Mesendoderm (in vitro differentiated cells): ENCODE results near the gene TLE4.

Experiments
- DNase-seq: peaks from one replicate; pipeline ENCODE4 v3.0.0; 2013
- H2AK5ac ChIP-seq: 2 replicates; pipeline ENCODE4 v1.6.1; 2013; ENCODE audit warnings: low read length, inconsistent platforms
- H2BK120ac ChIP-seq: 2 replicates; pipeline ENCODE4 v1.6.1; 2013; ENCODE audit warnings: low read depth, mild to moderate bottlenecking, low read length, moderate library complexity, mixed read lengths
- H2BK15ac ChIP-seq: replicated peaks from 2 replicates; pipeline ENCODE4 v1.6.1; 2013; ENCODE audit warnings: low read depth, mild to moderate bottlenecking, moderate library complexity
- H2BK5ac ChIP-seq: 2 replicates; pipeline ENCODE4 v1.6.1; 2013; ENCODE audit warnings: low read length, inconsistent platforms
- H3K18ac ChIP-seq: 2 replicates; pipeline ENCODE4 v1.6.1; 2013; ENCODE audit warnings: mild to moderate bottlenecking, low read length, mixed read lengths
- H3K23ac ChIP-seq: one replicate; pipeline ENCODE4 v1.6.1; 2013; ENCODE audit warnings: low read length
- H3K27ac ChIP-seq: 2 replicates; pipeline ENCODE4 v1.5.1; 2013; ENCODE audit warnings: low read depth, mild to moderate bottlenecking, inconsistent platforms, low read length, moderate library complexity
- H3K27me3 ChIP-seq: 2 replicates; pipeline ENCODE4 v1.6.1; 2013; ENCODE audit warnings: low read length, control low read depth, mild to moderate bottlenecking, inconsistent platforms; ENCODE audit not compliant: insufficient read depth, poor library complexity
- H3K36me3 ChIP-seq: 2 replicates; pipeline ENCODE4 v1.6.1; 2013; ENCODE audit warnings: low read length, inconsistent platforms; ENCODE audit not compliant: control insufficient read depth, insufficient read depth
- H3K4ac ChIP-seq: one replicate; pipeline ENCODE4 v1.6.1; 2013; ENCODE audit warnings: low read depth, mild to moderate bottlenecking, low read length, moderate library complexity
- H3K4me1 ChIP-seq: 2 replicates; pipeline ENCODE4 v1.6.1; 2013; ENCODE audit warnings: low read depth, low read length, inconsistent platforms; ENCODE audit not compliant: control insufficient read depth
- H3K4me2 ChIP-seq: 2 replicates; pipeline ENCODE4 v1.6.1; 2013; ENCODE audit warnings: low read length
- H3K4me3 ChIP-seq: 2 replicates; pipeline ENCODE4 v1.5.1; 2013; ENCODE audit warnings: mild to moderate bottlenecking, low read length
- H3K56ac ChIP-seq: one replicate; pipeline ENCODE4 v1.6.1; 2013; ENCODE audit warnings: low read length
- H3K79me1 ChIP-seq: 2 replicates; pipeline ENCODE4 v1.6.1; 2013; ENCODE audit warnings: low read length, inconsistent platforms
- H3K79me2 ChIP-seq: 2 replicates; pipeline ENCODE4 v1.6.1; 2013; ENCODE audit warnings: mild to moderate bottlenecking, low read length; ENCODE audit not compliant: control insufficient read depth, insufficient read depth
- H3K9ac ChIP-seq: 2 replicates; pipeline ENCODE4 v1.6.1; 2013; ENCODE audit warnings: low read length, inconsistent platforms
- H4K5ac ChIP-seq: one replicate; pipeline ENCODE4 v1.6.1; 2013; ENCODE audit warnings: low read length
- H4K8ac ChIP-seq: one replicate; pipeline ENCODE4 v1.6.1; 2013; ENCODE audit warnings: low read depth, mild to moderate bottlenecking, control low read depth, low read length, moderate library complexity
- WGBS: extraction: QIAGEN DNeasy Blood & Tissue Kit; methylation state at CpG from one replicate; pipeline ENCODE4 v1.1.7; 2013; ENCODE audit warnings: low lambda C conversion rate, missing lambda C conversion rate; ENCODE audit not compliant: insufficient coverage; ENCODE audit errors: extremely low coverage; 5-methylcytosine and 5-hydroxymethylcytosine counted together

Gene TLE4

DNA sequence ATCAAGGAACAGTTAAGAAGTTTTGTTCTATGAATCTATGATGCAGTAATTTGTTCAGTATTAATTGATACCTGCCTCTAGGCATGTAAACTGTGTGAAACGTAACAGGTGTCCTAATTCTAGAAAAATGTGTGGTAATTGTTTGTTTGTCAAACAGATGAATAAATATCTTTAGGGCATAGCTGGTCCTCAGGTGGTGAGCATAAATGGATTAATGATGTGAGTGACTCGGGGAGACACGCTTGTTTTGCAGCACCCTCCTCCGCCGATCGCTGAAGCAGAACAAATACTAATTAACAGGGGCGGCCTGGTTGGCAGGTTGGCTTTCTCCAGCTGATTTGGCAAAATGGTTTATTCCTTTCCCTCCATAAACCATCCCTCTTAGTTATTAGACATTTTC lies 88.8 kb downstream of the TLE4 start:
- no peak overlapping the region for H3K18ac ChIP-seq
- H3K4me1 ChIP-seq = peaks cover 3% of the 10 kb centered on the region
- WGBS = no CpG with 5 or more reads among the region's 7 CpGs
- no peak overlapping the region for H3K4me2 ChIP-seq
- H3K79me2 ChIP-seq = no peaks in the 10 kb centered on the region
- H3K79me1 ChIP-seq = no peaks in the 10 kb centered on the region
- H3K27ac ChIP-seq = no peak overlapping the region
- no peak overlapping the region for H3K23ac ChIP-seq
- no peaks in the 10 kb centered on the region for H3K27me3 ChIP-seq
- H3K4me3 ChIP-seq = no peak overlapping the region
- no peak overlapping the region for H2BK5ac ChIP-seq
- no peak overlapping the region for H3K9ac ChIP-seq
- no peak overlapping the region for H4K8ac ChIP-seq
- no peak overlapping the region for H2AK5ac ChIP-seq
- H4K5ac ChIP-seq = no peak overlapping the region
- H2BK120ac ChIP-seq = no peak overlapping the region
- no peak overlapping the region for H2BK15ac ChIP-seq
- no peak for DNase-seq
- H3K4ac ChIP-seq = no peak overlapping the region
- H3K56ac ChIP-seq = no peak overlapping the region
- H3K36me3 ChIP-seq = no peaks in the 10 kb centered on the region

DNA sequence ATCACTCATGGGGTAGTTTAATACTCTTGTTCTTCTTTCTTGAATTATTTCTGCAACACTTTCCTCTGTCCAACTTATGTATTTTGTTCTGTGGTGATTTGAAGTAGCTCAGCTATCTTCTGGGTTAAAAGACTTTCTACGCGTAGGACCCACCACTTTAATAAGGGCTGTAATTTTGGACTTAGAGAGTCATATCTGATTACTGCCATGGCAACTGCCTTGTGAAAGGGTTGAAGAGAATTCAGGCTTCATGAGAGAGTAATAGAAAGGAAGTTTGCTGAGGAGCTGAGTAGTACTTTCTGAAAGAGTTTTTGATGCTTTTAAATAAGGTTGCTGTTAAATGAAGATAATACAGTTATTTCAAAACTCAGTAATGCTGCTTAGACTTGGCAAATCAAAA lies 89.5 kb downstream of the TLE4 start:
- no peak overlapping the region for H3K4me3 ChIP-seq
- H3K36me3 ChIP-seq = no peaks in the 10 kb centered on the region
- no peak overlapping the region for H3K23ac ChIP-seq
- H2BK15ac ChIP-seq = no peak overlapping the region
- H3K4me1 ChIP-seq = peaks cover 3% of the 10 kb centered on the region
- H3K56ac ChIP-seq = no peak overlapping the region
- H2BK120ac ChIP-seq = no peak overlapping the region
- H3K27ac ChIP-seq = no peak overlapping the region
- no peaks in the 10 kb centered on the region for H3K79me2 ChIP-seq
- H2AK5ac ChIP-seq = no peak overlapping the region
- no peaks in the 10 kb centered on the region for H3K27me3 ChIP-seq
- H3K4me2 ChIP-seq = no peak overlapping the region
- H3K9ac ChIP-seq = no peak overlapping the region
- no CpG with 5 or more reads among the region's 2 CpGs for WGBS
- H4K8ac ChIP-seq = no peak overlapping the region
- DNase-seq = no peak
- no peak overlapping the region for H3K18ac ChIP-seq
- no peak overlapping the region for H3K4ac ChIP-seq
- H4K5ac ChIP-seq = no peak overlapping the region
- H2BK5ac ChIP-seq = no peak overlapping the region
- no peaks in the 10 kb centered on the region for H3K79me1 ChIP-seq

DNA sequence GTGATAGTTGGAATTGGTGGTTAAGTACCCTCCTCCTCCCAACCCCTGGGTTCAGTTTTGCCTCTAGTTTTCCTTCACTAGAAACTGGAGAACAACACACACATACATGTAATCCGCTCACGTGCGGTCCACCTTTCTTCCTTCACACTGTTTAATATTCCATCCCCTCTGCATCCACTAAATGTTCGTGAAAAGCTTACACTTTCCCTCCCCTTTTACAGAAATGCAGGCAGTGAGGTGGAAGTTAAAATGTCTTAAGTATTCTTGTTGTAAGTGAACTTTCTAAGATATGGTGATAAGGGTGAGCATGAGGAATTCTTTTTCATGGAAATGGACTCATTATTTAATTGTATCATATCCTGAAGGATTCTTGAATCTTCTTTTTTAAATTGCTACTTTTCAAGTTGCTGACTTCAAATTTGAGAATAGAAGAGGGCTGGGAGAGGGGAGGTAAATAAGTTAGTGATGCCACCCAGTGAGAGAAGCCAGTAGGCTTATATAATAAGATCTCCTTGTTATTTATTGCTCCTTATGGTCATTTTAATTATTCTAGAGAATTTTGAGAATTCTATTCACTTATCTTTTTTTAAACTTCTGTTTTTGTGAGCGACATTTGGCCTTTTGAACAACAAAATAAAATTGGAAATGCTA lies 90.2 kb downstream of the TLE4 start:
- no CpG with 5 or more reads among the region's 5 CpGs for WGBS
- Histone ChIP-seq H2BK15ac (no peak overlapping the region), H3K27me3 (no peaks in the 10 kb centered on the region), H3K27ac (no peak overlapping the region), H3K36me3 (no peaks in the 10 kb centered on the region), H3K79me2 (no peaks in the 10 kb centered on the region), H3K4ac (no peak overlapping the region), H3K79me1 (no peaks in the 10 kb centered on the region), H4K5ac (no peak overlapping the region), H3K56ac (no peak overlapping the region), H2BK5ac (no peak overlapping the region), H3K23ac (no peak overlapping the region), H2AK5ac (no peak overlapping the region), H3K18ac (no peak overlapping the region), H3K4me1 (peaks cover 3% of the 10 kb centered on the region), H3K4me2 (no peak overlapping the region), H3K9ac (no peak overlapping the region), H2BK120ac (no peak overlapping the region), H4K8ac (no peak overlapping the region), H3K4me3 (no peak overlapping the region)
- DNase-seq = peak; percentile 48

DNA sequence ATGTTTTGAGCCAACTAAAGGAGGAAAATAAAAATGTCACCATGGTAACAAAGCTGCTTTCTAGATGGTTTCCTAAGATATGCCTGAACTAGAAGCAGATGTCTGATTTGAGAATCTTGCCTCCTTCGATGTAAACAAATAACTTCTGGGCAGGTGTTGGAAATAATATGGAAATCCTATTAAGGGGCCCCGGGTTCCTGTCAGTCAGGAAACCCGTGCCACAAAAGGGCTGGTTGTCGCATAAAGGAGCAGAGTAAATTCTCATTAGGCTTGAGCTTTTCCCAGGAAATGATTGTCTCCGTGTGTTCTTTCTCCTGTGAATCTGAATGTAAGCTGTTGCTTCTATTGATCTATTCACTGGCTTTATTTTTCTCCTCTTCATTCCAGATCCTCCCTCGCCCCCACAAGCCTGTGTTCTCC lies 90.8 kb downstream of the TLE4 start:
- Histone ChIP-seq H3K36me3 (no peaks in the 10 kb centered on the region), H3K56ac (no peak overlapping the region), H4K5ac (no peak overlapping the region), H3K4me2 (no peak overlapping the region), H3K23ac (no peak overlapping the region), H3K4ac (no peak overlapping the region), H3K27ac (no peak overlapping the region), H3K4me1 (peaks cover 3% of the 10 kb centered on the region), H4K8ac (no peak overlapping the region), H3K79me2 (no peaks in the 10 kb centered on the region), H3K27me3 (no peaks in the 10 kb centered on the region), H2BK120ac (no peak overlapping the region), H3K18ac (peak overlapping the region; percentile 75), H2BK5ac (no peak overlapping the region), H3K79me1 (no peaks in the 10 kb centered on the region), H2BK15ac (no peak overlapping the region), H3K9ac (no peak overlapping the region), H3K4me3 (no peak overlapping the region), H2AK5ac (no peak overlapping the region)
- DNase-seq = peak; percentile 81
- no CpG with 5 or more reads among the region's 6 CpGs for WGBS

DNA sequence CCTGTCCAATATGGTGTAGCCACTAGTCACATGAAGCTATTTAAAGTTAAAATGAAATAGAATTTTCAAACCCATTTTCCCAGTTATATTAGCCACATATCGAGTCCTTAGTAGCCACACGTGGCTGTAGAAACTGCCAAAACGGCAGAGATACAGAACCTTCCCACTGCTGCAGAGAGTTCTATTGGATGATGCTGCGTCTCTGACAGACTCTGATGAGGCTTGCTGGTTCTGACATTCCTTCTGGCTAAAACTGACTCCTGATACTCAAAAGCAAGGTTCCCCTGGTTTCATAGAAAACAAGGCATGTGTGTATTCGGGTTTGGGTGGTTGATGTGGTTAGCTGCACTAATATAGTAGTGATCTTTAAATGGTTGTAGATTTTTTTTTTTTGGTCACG lies 91.5 kb downstream of the TLE4 start:
- no peak overlapping the region for H2AK5ac ChIP-seq
- peaks cover 3% of the 10 kb centered on the region for H3K4me1 ChIP-seq
- DNase-seq = peak; percentile 45
- H3K79me2 ChIP-seq = no peaks in the 10 kb centered on the region
- H3K18ac ChIP-seq = no peak overlapping the region
- no peak overlapping the region for H2BK120ac ChIP-seq
- no peaks in the 10 kb centered on the region for H3K27me3 ChIP-seq
- H3K23ac ChIP-seq = no peak overlapping the region
- H3K4ac ChIP-seq = peak overlapping the region; percentile 36
- no peak overlapping the region for H3K4me2 ChIP-seq
- H4K5ac ChIP-seq = no peak overlapping the region
- H3K36me3 ChIP-seq = no peaks in the 10 kb centered on the region
- H3K79me1 ChIP-seq = no peaks in the 10 kb centered on the region
- no peak overlapping the region for H3K9ac ChIP-seq
- no peak overlapping the region for H2BK5ac ChIP-seq
- H3K27ac ChIP-seq = no peak overlapping the region
- no CpG with 5 or more reads among the region's 6 CpGs for WGBS
- no peak overlapping the region for H3K56ac ChIP-seq
- H4K8ac ChIP-seq = no peak overlapping the region
- H3K4me3 ChIP-seq = no peak overlapping the region
- H2BK15ac ChIP-seq = no peak overlapping the region

DNA sequence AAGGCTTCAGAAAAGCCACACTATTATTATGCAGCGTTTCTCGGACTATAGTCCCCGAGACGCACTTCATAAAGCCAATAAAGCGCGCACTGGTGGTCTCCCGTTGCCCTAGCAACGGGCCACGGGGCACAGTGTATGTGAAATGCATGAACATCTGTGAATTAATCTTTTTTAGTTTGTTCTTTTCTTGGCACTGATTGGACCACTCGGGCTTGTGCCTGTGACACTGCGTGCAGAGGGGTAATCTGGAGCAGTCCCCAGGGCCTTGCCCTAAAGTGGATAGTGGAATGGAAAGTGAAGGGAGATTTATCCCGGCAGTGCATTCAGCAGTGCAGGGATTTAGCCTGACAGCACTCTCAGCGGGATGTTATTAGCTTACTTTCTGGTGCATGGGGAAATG lies 92.1 kb downstream of the TLE4 start:
- H2BK5ac ChIP-seq = no peak overlapping the region
- no peaks in the 10 kb centered on the region for H3K79me1 ChIP-seq
- no peak overlapping the region for H3K23ac ChIP-seq
- no peak overlapping the region for H3K56ac ChIP-seq
- H3K4ac ChIP-seq = no peak overlapping the region
- no peaks in the 10 kb centered on the region for H3K27me3 ChIP-seq
- WGBS = no CpG with 5 or more reads among the region's 13 CpGs
- H2AK5ac ChIP-seq = no peak overlapping the region
- no peak overlapping the region for H4K8ac ChIP-seq
- no peak overlapping the region for H2BK15ac ChIP-seq
- H3K4me3 ChIP-seq = no peak overlapping the region
- peak overlapping the region; percentile 68 for H3K18ac ChIP-seq
- H3K4me1 ChIP-seq = peaks cover 3% of the 10 kb centered on the region
- no peak overlapping the region for H3K27ac ChIP-seq
- no peaks in the 10 kb centered on the region for H3K79me2 ChIP-seq
- no peak overlapping the region for H2BK120ac ChIP-seq
- no peak for DNase-seq
- no peaks in the 10 kb centered on the region for H3K36me3 ChIP-seq
- no peak overlapping the region for H3K9ac ChIP-seq
- H3K4me2 ChIP-seq = no peak overlapping the region
- no peak overlapping the region for H4K5ac ChIP-seq
